Endothelial cell of umbilical vein (primary cell): ENCODE data around the gene DERL2. TPM values are rescaled to one million over a fixed set of nuclear protein-coding genes. Genes with fewer than 3 reads are reported as not detected.
A peak's percentile ranks its signal among the peaks of the same experiment; 100 is the strongest.

Experiments used
- BruUV-seq: library from RNA; stranded (reverse); fragments of 400-500 nt; replicated peaks from 2 replicates; lab custom pipeline; 2021; lab: Mats Ljungman, UMichigan
- CTCF ChIA-PET: fragments of 300-600, 350-600 bp; sonication (Branson Sonifier 250); formaldehyde crosslinking; loops from one replicate; lab custom pipeline; 2021; ENCODE audit warnings: antibody characterized with exemption, inconsistent platforms; lab: Charles Lee
- POLR2A ChIA-PET: fragments of 300-600, 350-600 bp; sonication (Branson Sonifier 250); formaldehyde crosslinking; loops from one replicate; lab custom pipeline; 2021; ENCODE audit warnings: antibody characterized with exemption, inconsistent platforms; lab: Charles Lee
- DNase-seq: peaks from one replicate; pipeline ENCODE4 v3.0.0-alpha.2; 2011; ENCODE audit warnings: low read depth, low spot score
- FAIRE-seq: peaks from 2 replicates; lab custom pipeline; 2011; peaks lifted over from hg19 to GRCh38; lab: Jason Lieb, UNC
- H2AFZ ChIP-seq: 2 replicates; pipeline ENCODE4 v1.6.0; 2012; ENCODE audit warnings: low read depth, low read length, control low read depth, inconsistent platforms
- H3K27ac ChIP-seq: 2 replicates; pipeline ENCODE4 v1.5.1; 2011; ENCODE audit warnings: low read depth, mild to moderate bottlenecking, control low read depth, low read length, moderate library complexity; ENCODE audit not compliant: insufficient read depth
- H3K27me3 ChIP-seq, 2 experiments: 2 replicates each; pipeline versions ENCODE4 v1.6.0 to v1.6.1; 2011; ENCODE audit warnings: low read length in 2 of 2, mixed read lengths in 1 of 2; ENCODE audit not compliant: control insufficient read depth in 2 of 2, insufficient read depth in 2 of 2
- H3K36me3 ChIP-seq, 2 experiments: 2 replicates in 1 of 2; 3 replicates in 1 of 2; pipeline ENCODE4 v1.5.1; 2011; ENCODE audit warnings: low read length in 2 of 2, mild to moderate bottlenecking in 1 of 2, moderate library complexity in 1 of 2; ENCODE audit not compliant: control insufficient read depth in 2 of 2, insufficient read depth in 2 of 2; ENCODE audit errors: extremely low read depth in 1 of 2
- H3K4me1 ChIP-seq: 3 replicates; pipeline ENCODE4 v1.5.1; 2011; ENCODE audit warnings: mild to moderate bottlenecking, low read length; ENCODE audit not compliant: control insufficient read depth, insufficient read depth; ENCODE audit errors: extremely low read depth
- H3K4me2 ChIP-seq: 2 replicates; pipeline ENCODE4 v1.6.1; 2011; ENCODE audit warnings: low read length, control low read depth, mixed read lengths; ENCODE audit not compliant: insufficient read depth
- H3K4me3 ChIP-seq, 3 experiments: fragments of 200-600 bp in 1 of 3; sonication (generic), shearing (Covaris generic) in 1 of 3; replicated peaks in 1 of 3; 2 replicates each; pipeline ENCODE4 v1.5.1; 2011 to 2016; ENCODE audit warnings: control low read depth in 3 of 3, low read length in 3 of 3, mild to moderate bottlenecking in 2 of 3, inconsistent platforms in 1 of 3, low read depth in 1 of 3, moderate library complexity in 1 of 3; ENCODE audit not compliant: insufficient read depth in 1 of 3
- H3K79me2 ChIP-seq: 2 replicates; pipeline ENCODE4 v1.6.0; 2012; ENCODE audit warnings: low read length, inconsistent platforms; ENCODE audit not compliant: control insufficient read depth, insufficient read depth
- H3K9ac ChIP-seq: replicated peaks from 2 replicates; pipeline ENCODE3; 2011; ENCODE audit warnings: low read length, control low read depth; ENCODE audit not compliant: insufficient read depth; ENCODE audit errors: extremely low read depth
- H3K9me1 ChIP-seq: replicated peaks from 3 replicates; pipeline ENCODE4 v1.6.0; 2011; ENCODE audit warnings: mild to moderate bottlenecking, low read length; ENCODE audit not compliant: control insufficient read depth, insufficient read depth; ENCODE audit errors: extremely low read depth
- H3K9me3 ChIP-seq: replicated peaks from 2 replicates; pipeline ENCODE4 v1.5.1; 2012; ENCODE audit warnings: low read length, inconsistent platforms; ENCODE audit not compliant: control insufficient read depth, insufficient read depth
- H4K20me1 ChIP-seq: replicated peaks from 2 replicates; pipeline ENCODE3; 2011; ENCODE audit warnings: mild to moderate bottlenecking, low read length; ENCODE audit not compliant: control insufficient read depth, insufficient read depth; ENCODE audit errors: extremely low read depth
- CTCF ChIP-seq, 2 donors: IDR thresholded peaks; 1 replicate in 1 of 2; 2 replicates in 1 of 2; pipeline ENCODE4 v1.5.1; 2011; ENCODE audit warnings: low read length in 2 of 2, mild to moderate bottlenecking in 2 of 2, moderate library complexity in 2 of 2, control low read depth in 1 of 2, inconsistent platforms in 1 of 2, low read depth in 1 of 2; ENCODE audit not compliant: insufficient read depth in 1 of 2; ENCODE audit errors: extremely low read depth in 1 of 2
- EZH2 ChIP-seq: IDR thresholded peaks from 2 replicates; pipeline ENCODE4 v1.6.1; 2012; ENCODE audit warnings: borderline replicate concordance, low read depth, mild to moderate bottlenecking, moderate library complexity, low read length, inconsistent platforms; ENCODE audit not compliant: severe bottlenecking
- FOS ChIP-seq: IDR thresholded peaks from 2 replicates; pipeline ENCODE4 v1.6.1; 2011; ENCODE audit warnings: mild to moderate bottlenecking, low read length, moderate library complexity, borderline replicate concordance; ENCODE audit not compliant: insufficient read depth
- GATA2 ChIP-seq: IDR thresholded peaks from 2 replicates; pipeline ENCODE4 v1.7.0; 2011; ENCODE audit warnings: low read depth, mild to moderate bottlenecking, moderate library complexity, mixed read lengths, low read length; ENCODE audit not compliant: insufficient read length, insufficient read depth
- JUN ChIP-seq: IDR thresholded peaks from 2 replicates; pipeline ENCODE4 v1.6.1; 2011; ENCODE audit warnings: borderline replicate concordance, low read depth; ENCODE audit not compliant: insufficient read length, insufficient read depth
- MAX ChIP-seq: IDR thresholded peaks from 2 replicates; pipeline ENCODE4 v1.6.1; 2011; ENCODE audit not compliant: insufficient read depth, insufficient read length
- MYC ChIP-seq: IDR thresholded peaks from one replicate; pipeline ENCODE4 v1.6.1; 2011; ENCODE audit warnings: mild to moderate bottlenecking, low read depth, low read length
- POLR2A ChIP-seq: IDR thresholded peaks from 2 replicates; pipeline ENCODE4 v1.6.1; 2012; ENCODE audit warnings: low read depth, mild to moderate bottlenecking, control low read depth, low read length
- POLR2AphosphoS5 ChIP-seq: IDR thresholded peaks from 2 replicates; pipeline ENCODE4 v1.6.1; 2012; ENCODE audit warnings: low read depth, mild to moderate bottlenecking, control low read depth, low read length, moderate library complexity; ENCODE audit not compliant: insufficient read depth
- dilution Hi-C: fragments of 300-500 bp; cut with MboI; formaldehyde crosslinking; loops from one replicate; pipeline ENCODE4 v1.15.0; 2019; ENCODE audit warnings: low sequenced_read_pairs; ENCODE audit not compliant: extremely low pct_ligation_motif_present
- intact Hi-C: fragments of 100-400 bp; cut with micrococcal nuclease; formaldehyde crosslinking; loops from one replicate; pipeline ENCODE4 v1.10.0; 2022
- polyA plus RNA-seq, 4 experiments: library from polyadenylated mRNA; depleted of rRNA in 3 of 4; stranded (reverse) in 3 of 4; unstranded in 1 of 4; fragments of >200 nt; gene quantifications; 2 replicates each; pipeline versions ENCODE4 v1.2.1 to v1.2.3, GENCODE V29; 2011 to 2012; ENCODE audit warnings: missing spikeins in 1 of 4
- total RNA-seq: library from RNA; stranded (reverse); gene quantifications from 2 replicates; pipeline ENCODE4 v1.2.3, GENCODE V29; 2021

Gene DERL2
- total and polyA plus RNA-seq, 2 donors (not counting 3 experiments of a cell fraction or from before 2014, with no cell fraction given) = 84.5 to 117 TPM

GRCh38 chr17:5511401-5512225, 25.6 kb upstream of the DERL2 start:
- H2AFZ ChIP-seq = no peak overlapping the region
- H3K4me1 ChIP-seq = peaks cover 3% of the 10 kb centered on the region
- POLR2A ChIA-PET = no interaction called here
- TF ChIP-seq MAX (no peak), MYC (no peak), POLR2A (no peak), EZH2 (no peak), POLR2AphosphoS5 (no peak), GATA2 (no peak), CTCF (IDR thresholded peaks at IDR 0.05; ENCODE audit: extremely low read depth in 1 of 2, insufficient read depth in 1 of 2, low read depth in 1 of 2, low read length in 2 of 2) (no peak), FOS (no peak), JUN (no peak)
- no peaks in the 10 kb centered on the region for H3K9me1 ChIP-seq
- H3K79me2 ChIP-seq = no peaks in the 10 kb centered on the region
- H3K27me3 ChIP-seq = no peaks in the 10 kb centered on the region
- no peak overlapping the region for H3K4me2 ChIP-seq
- no TSS peak for BruUV-seq
- no peaks in the 10 kb centered on the region for H4K20me1 ChIP-seq
- FAIRE-seq (peak; percentile 33), DNase-seq (no peak)
- dilution Hi-C loops = no loop called here
- intact Hi-C loops = no loop called here
- H3K27ac ChIP-seq = no peak overlapping the region
- no peak overlapping the region for H3K9ac ChIP-seq
- no peak overlapping the region for H3K4me3 ChIP-seq
- no peaks in the 10 kb centered on the region for H3K9me3 ChIP-seq
- peaks cover 2 to 12% of the 10 kb centered on the region in 2 experiments for H3K36me3 ChIP-seq
- CTCF ChIA-PET = no interaction called here
